DND-41 (cell line): ENCODE results near the gene POLD1.

Source experiments
- EZH2 ChIP-seq: IDR thresholded peaks from 3 replicates; pipeline ENCODE4 v1.6.1; 2012; ENCODE audit warnings: borderline replicate concordance, low read depth, mild to moderate bottlenecking, moderate library complexity, low read length, inconsistent platforms; ENCODE audit not compliant: severe bottlenecking
- TF ChIP-seq, protein P1 (sequence below): IDR thresholded peaks from 2 replicates; pipeline ENCODE4 v1.5.1; 2012; ENCODE audit warnings: borderline replicate concordance, low read length, moderate library complexity, mild to moderate bottlenecking; ENCODE audit not compliant: poor library complexity, severe bottlenecking; ENCODE audit errors: extremely low read depth

DNA sequence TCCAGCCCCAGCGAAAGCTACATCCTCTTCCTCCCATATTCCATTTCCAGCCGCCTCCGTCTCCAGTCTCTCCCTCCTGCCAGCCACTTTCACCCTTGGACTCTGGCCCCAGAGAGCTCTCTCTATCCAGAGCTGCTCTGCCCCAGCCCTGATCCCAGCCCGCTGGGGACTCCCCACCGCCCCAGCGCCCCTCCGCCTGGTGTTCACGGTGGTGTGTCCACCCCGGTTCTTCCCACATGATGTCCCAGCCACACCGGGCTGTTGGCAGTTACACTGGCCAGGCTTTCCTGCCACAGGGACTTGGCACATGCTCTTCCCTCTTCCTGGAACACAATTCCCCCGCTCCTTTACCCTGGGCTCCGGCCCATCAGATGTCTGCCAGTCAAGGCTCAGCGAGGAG lies 80.9 kb downstream of the POLD1 start:
- TF ChIP-seq, protein P1, sequence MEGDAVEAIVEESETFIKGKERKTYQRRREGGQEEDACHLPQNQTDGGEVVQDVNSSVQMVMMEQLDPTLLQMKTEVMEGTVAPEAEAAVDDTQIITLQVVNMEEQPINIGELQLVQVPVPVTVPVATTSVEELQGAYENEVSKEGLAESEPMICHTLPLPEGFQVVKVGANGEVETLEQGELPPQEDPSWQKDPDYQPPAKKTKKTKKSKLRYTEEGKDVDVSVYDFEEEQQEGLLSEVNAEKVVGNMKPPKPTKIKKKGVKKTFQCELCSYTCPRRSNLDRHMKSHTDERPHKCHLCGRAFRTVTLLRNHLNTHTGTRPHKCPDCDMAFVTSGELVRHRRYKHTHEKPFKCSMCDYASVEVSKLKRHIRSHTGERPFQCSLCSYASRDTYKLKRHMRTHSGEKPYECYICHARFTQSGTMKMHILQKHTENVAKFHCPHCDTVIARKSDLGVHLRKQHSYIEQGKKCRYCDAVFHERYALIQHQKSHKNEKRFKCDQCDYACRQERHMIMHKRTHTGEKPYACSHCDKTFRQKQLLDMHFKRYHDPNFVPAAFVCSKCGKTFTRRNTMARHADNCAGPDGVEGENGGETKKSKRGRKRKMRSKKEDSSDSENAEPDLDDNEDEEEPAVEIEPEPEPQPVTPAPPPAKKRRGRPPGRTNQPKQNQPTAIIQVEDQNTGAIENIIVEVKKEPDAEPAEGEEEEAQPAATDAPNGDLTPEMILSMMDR = no peak
- TF ChIP-seq EZH2 = no peak
